HepG2 (cell line): Measurements from ENCODE around the gene RSPRY1. TPM values are rescaled to one million over a fixed set of nuclear protein-coding genes. Genes with fewer than 3 reads are reported as not detected.

ENCODE experiments used
- ATAC-seq: fragments of 200-7000 bp; cut with Tn5 transposase; 3 replicates; pipeline ENCODE4 v1.9.1; 2020; ENCODE audit warnings: mild to moderate bottlenecking, moderate library complexity
- BruUV-seq: library from RNA; stranded (reverse); fragments of 400-500 nt; replicated peaks from 2 replicates; lab custom pipeline; 2021; lab: Mats Ljungman, UMichigan
- CTCF ChIA-PET: fragments of 300-600 bp; formaldehyde crosslinking; extraction: SDS; loops from one replicate; lab custom pipeline; 2021; ENCODE audit warnings: low total read pairs, inconsistent platforms, low intra/inter-chr PET ratio; lab: Yijun Ruan, JAX
- POLR2A ChIA-PET: fragments of 350-600 bp; sonication (Branson Sonifier 250); formaldehyde crosslinking; loops from one replicate; lab custom pipeline; 2020; ENCODE audit warnings: antibody characterized with exemption, inconsistent platforms; lab: Yijun Ruan, JAX
- DNase-seq: peaks from one replicate; pipeline ENCODE4 v3.0.0-alpha.2; 2015; ENCODE audit warnings: low spot score
- FAIRE-seq: peaks from 3 replicates; lab custom pipeline; 2011; peaks lifted over from hg19 to GRCh38; lab: Jason Lieb, UNC
- H2AFZ ChIP-seq: one replicate; pipeline ENCODE4 v1.6.1; 2011; ENCODE audit warnings: low read length, inconsistent platforms
- H3K27ac ChIP-seq: fragments of 300-600 bp; 3 replicates; pipeline ENCODE4 v1.8.0; 2011; ENCODE audit warnings: mixed run types, mild to moderate bottlenecking, mixed read lengths, low read length, inconsistent platforms; ENCODE audit not compliant: insufficient read depth; ENCODE audit errors: extremely low read length
- H3K27me3 ChIP-seq, 2 experiments: fragments of 200-600 bp in 1 of 2; 2 replicates in 1 of 2; 3 replicates in 1 of 2; pipeline versions ENCODE4 v1.6.0 to v1.8.0; 2011; ENCODE audit warnings: low read length in 2 of 2, mild to moderate bottlenecking in 2 of 2, moderate library complexity in 2 of 2, inconsistent platforms in 1 of 2; ENCODE audit not compliant: insufficient read depth in 2 of 2, control insufficient read depth in 1 of 2
- H3K36me3 ChIP-seq, 2 experiments: fragments of 200-600 bp in 1 of 2; replicated peaks in 1 of 2; 2 replicates in 1 of 2; 3 replicates in 1 of 2; pipeline versions ENCODE4 v1.5.1 to v1.8.0; 2011; ENCODE audit warnings: low read length in 2 of 2, inconsistent platforms in 1 of 2; ENCODE audit not compliant: insufficient read depth in 2 of 2, control insufficient read depth in 1 of 2
- H3K4me1 ChIP-seq: 2 replicates; pipeline ENCODE4 v1.5.1; 2012; ENCODE audit warnings: low read length, inconsistent platforms; ENCODE audit not compliant: insufficient read depth
- H3K4me2 ChIP-seq: 2 replicates; pipeline ENCODE4 v1.6.0; 2011; ENCODE audit warnings: low read depth, low read length, inconsistent platforms
- H3K4me3 ChIP-seq, 3 experiments: fragments of 200-600 bp in 1 of 3; sonication (generic), shearing (Covaris generic) in 1 of 3; replicated peaks in 1 of 3; 2 replicates each; pipeline ENCODE4 v1.5.1; 2011 to 2016; ENCODE audit warnings: low read length in 3 of 3, inconsistent platforms in 2 of 3, low read depth in 2 of 3, mild to moderate bottlenecking in 2 of 3, control low read depth in 1 of 3, mixed read lengths in 1 of 3; ENCODE audit not compliant: insufficient read depth in 1 of 3
- H3K79me2 ChIP-seq: one replicate; pipeline ENCODE4 v1.6.1; 2011; ENCODE audit warnings: low read length, inconsistent platforms; ENCODE audit not compliant: insufficient read depth
- H3K9ac ChIP-seq: 2 replicates; pipeline ENCODE4 v1.6.0; 2011; ENCODE audit warnings: mild to moderate bottlenecking, low read depth, low read length, inconsistent platforms; ENCODE audit not compliant: insufficient read depth
- H3K9me3 ChIP-seq: 2 replicates; pipeline ENCODE4 v1.5.1; 2012; ENCODE audit warnings: mild to moderate bottlenecking, low read length
- H4K20me1 ChIP-seq: 2 replicates; pipeline ENCODE4 v1.6.0; 2011; ENCODE audit warnings: inconsistent platforms, mild to moderate bottlenecking, low read length, moderate library complexity; ENCODE audit not compliant: insufficient read depth
- MAFG ChIP-seq: sonication (generic); formaldehyde crosslinking; IDR thresholded peaks from 2 replicates; pipeline ENCODE4 v1.5.1; 2020; ENCODE audit warnings: mild to moderate bottlenecking, missing genetic modification reagents
- POLR2A ChIP-seq, 2 experiments: IDR thresholded peaks; 2 replicates each; pipeline ENCODE4 v1.6.1; 2011; ENCODE audit warnings: low read depth in 2 of 2, low read length in 2 of 2, mild to moderate bottlenecking in 1 of 2, moderate library complexity in 1 of 2; ENCODE audit not compliant: insufficient read depth in 1 of 2
- POLR2AphosphoS2 ChIP-seq: IDR thresholded peaks from 2 replicates; pipeline ENCODE4 v1.6.1; 2011; ENCODE audit warnings: low read depth, low read length, improper control_type of control experiment
- POLR2G ChIP-seq: fragments of 200-400 bp; formaldehyde crosslinking; IDR thresholded peaks from 2 replicates; pipeline ENCODE4 v1.6.1; 2018; ENCODE audit warnings: mild to moderate bottlenecking, low read depth, low read length, moderate library complexity
- RBM22 ChIP-seq: fragments of 200-400 bp; formaldehyde crosslinking; optimal IDR thresholded peaks from 2 replicates; pipeline ENCODE3; 2017; ENCODE audit warnings: mild to moderate bottlenecking, low read length, moderate library complexity
- STAG1 ChIP-seq: sonication (generic); formaldehyde crosslinking; IDR thresholded peaks from 2 replicates; pipeline ENCODE4 v1.4.0; 2020; ENCODE audit warnings: missing genetic modification reagents
- ZNF235 ChIP-seq: sonication (generic); formaldehyde crosslinking; IDR thresholded peaks from 2 replicates; pipeline ENCODE4 v1.8.1; 2023; ENCODE audit warnings: mild to moderate bottlenecking, missing genetic modification reagents, borderline replicate concordance
- ZNF558 ChIP-seq: sonication (generic); formaldehyde crosslinking; IDR thresholded peaks from 2 replicates; pipeline ENCODE4 v1.9.0; 2022; ENCODE audit warnings: mild to moderate bottlenecking, missing genetic modification reagents, borderline replicate concordance
- ZSCAN31 ChIP-seq: sonication (generic); formaldehyde crosslinking; IDR thresholded peaks from 2 replicates; pipeline ENCODE4 v1.5.0; 2020; ENCODE audit warnings: low read depth, mild to moderate bottlenecking, missing genetic modification reagents
- WGBS: methylation state at CpG from one replicate; pipeline ENCODE4 v1.1.6; 2017; ENCODE audit warnings: low lambda C conversion rate; 5-methylcytosine and 5-hydroxymethylcytosine counted together
- in situ Hi-C: cut with HindIII; loops from 2 replicates; pipeline ENCODE4 v1.10.0; 2017; ENCODE audit warnings: low pct_unique_long_range_greater_than_20kb; ENCODE audit not compliant: extremely low pct_ligation_motif_present
- intact Hi-C: fragments of 100-400 bp; cut with micrococcal nuclease; formaldehyde crosslinking; loops from one replicate; pipeline ENCODE4 v1.10.0; 2022; ENCODE audit not compliant: unreplicated experiment
- polyA plus RNA-seq, 8 experiments: library from polyadenylated mRNA; depleted of rRNA in 3 of 8; stranded (reverse) in 7 of 8; unstranded in 1 of 8; fragments of >200 nt; fragmentation: Illumina TruSeq in 4 of 8; extraction: Trizol in 4 of 8; gene quantifications; 2 replicates each; pipeline versions ENCODE4 v1.2.1 to v1.2.3, GENCODE V29; 2011 to 2016; ENCODE audit warnings: low read depth in 4 of 8, missing spikeins in 1 of 8, mixed read lengths in 1 of 8; ENCODE audit not compliant: insufficient read depth in 1 of 8
- total RNA-seq, 5 experiments: library from RNA; depleted of rRNA; stranded (reverse); fragments of >200 nt; fragmentation: Illumina TruSeq; extraction: Trizol; gene quantifications; 2 replicates each; pipeline ENCODE4 v1.2.3, GENCODE V29; 2016; ENCODE audit warnings: low read depth in 1 of 5

The RSPRY1 gene
- total and polyA plus RNA-seq, 2 of the 13 experiments (the other 11 are each of a cell fraction or from before 2014, with no cell fraction given) = 53.4 to 61.0 TPM

DNA sequence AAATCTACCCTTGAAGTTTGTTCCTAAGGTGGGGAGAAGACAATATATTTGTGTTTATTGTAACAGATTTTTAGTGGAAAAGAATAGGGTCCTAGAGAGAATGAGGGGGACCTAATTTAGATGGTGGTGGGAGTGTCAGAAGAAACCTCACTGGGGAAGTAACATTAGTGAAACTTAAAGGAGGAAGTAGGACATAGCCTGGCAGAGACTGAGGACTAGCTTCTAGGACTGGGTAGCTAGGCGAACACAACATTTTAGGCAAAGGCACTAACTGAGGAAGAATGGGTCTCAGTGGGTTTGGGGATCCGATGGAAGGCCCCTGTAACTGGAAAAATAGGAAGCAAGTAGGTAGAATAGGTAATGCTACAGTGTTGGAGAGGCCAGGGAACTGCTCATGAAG, 54.7 kb downstream of the RSPRY1 start:
- no TSS peak for BruUV-seq
- ChIA-PET CTCF (no interaction called here), POLR2A (interaction anchor here (1.2 to 1.3 kb wide), 2 partner anchors 27 to 39 kb away, joined by 3 to 7 read pairs; no protein-coding TSS in a partner anchor)
- peaks cover 7 to 25% of the 10 kb centered on the region in 2 experiments; a peak in 4 of 5 replicates for H3K36me3 ChIP-seq
- DNase-seq (no peak), FAIRE-seq (no peak), ATAC-seq (no peak)
- H3K4me3 ChIP-seq = no peak overlapping the region
- 98% methylated on average over 2 of the region's 2 CpGs for WGBS
- no peak overlapping the region for H3K4me2 ChIP-seq
- in situ Hi-C loops (no loop called here), intact Hi-C loops (no loop called here)
- peaks cover 3% of the 10 kb centered on the region for H3K79me2 ChIP-seq
- peaks cover 17% of the 10 kb centered on the region for H3K4me1 ChIP-seq
- no peak overlapping the region for H3K9ac ChIP-seq
- no peak overlapping the region for H2AFZ ChIP-seq
- H4K20me1 ChIP-seq = no peaks in the 10 kb centered on the region
- H3K27me3 ChIP-seq = no peaks in the 10 kb centered on the region
- no peak overlapping the region for H3K27ac ChIP-seq
- no peaks in the 10 kb centered on the region for H3K9me3 ChIP-seq
- TF ChIP-seq POLR2G = peak; percentile 47; the same call in 1 of the 2 replicates
- peak; percentile 78; the same call in 1 of the 2 replicates for TF ChIP-seq POLR2AphosphoS2
- no peak for TF ChIP-seq ZNF235 (CRISPR knock-in tag)

DNA sequence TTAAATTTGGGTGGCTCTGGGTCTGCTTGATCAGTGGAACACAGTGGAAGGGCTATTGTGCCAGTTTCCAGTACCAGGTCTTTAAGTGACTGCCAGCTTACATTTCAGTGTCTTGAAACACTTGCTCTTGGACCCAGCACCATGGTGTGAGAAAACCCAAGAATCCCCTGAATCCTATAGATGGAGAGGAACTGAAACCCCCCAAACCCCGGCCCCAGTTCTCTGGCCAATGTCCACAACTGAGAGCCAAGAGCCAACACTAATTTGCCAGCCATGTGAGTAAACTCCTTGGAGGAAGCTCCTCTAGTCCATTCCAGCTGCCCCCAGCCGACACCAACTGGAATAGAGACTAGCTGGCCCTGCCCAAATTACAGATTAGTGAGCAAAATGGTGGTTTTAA, 56.5 kb downstream of the RSPRY1 start:
- Histone ChIP-seq H3K4me2 (no peak overlapping the region), H3K27me3 (no peaks in the 10 kb centered on the region), H3K36me3 (peaks cover 5 to 22% of the 10 kb centered on the region in 2 experiments; a peak in 4 of 5 replicates), H3K79me2 (peaks cover 7% of the 10 kb centered on the region), H2AFZ (no peak overlapping the region), H3K27ac (no peak overlapping the region), H4K20me1 (no peaks in the 10 kb centered on the region), H3K4me1 (peaks cover 35% of the 10 kb centered on the region), H3K9ac (no peak overlapping the region), H3K4me3 (no peak overlapping the region), H3K9me3 (no peaks in the 10 kb centered on the region)
- intact Hi-C loops (loop anchor here (1.0 kb wide), 1 partner anchor 54 kb away; no protein-coding TSS in a partner anchor), in situ Hi-C loops (no loop called here)
- ATAC-seq = no peak
- ChIA-PET POLR2A (no interaction called here), CTCF (no interaction called here)
- peak; percentile 83 for TF ChIP-seq RBM22
- 0 out of 2 replicates have a peak, but pooled peaks have one; percentile 46 for TF ChIP-seq POLR2G
- TF ChIP-seq STAG1 (CRISPR knock-in tag) = no peak
- no peak for TF ChIP-seq MAFG (CRISPR knock-in tag)
- peak; percentile 32; the same call in 1 of the 2 replicates for TF ChIP-seq ZNF558
- TF ChIP-seq ZSCAN31 (CRISPR knock-in tag) = 0 out of 2 replicates have a peak, but pooled peaks have one; percentile 47
- 0 out of 4 replicates have a peak, but pooled peaks of 1 of the 2 experiments have one; percentile 16 for TF ChIP-seq POLR2A (IDR thresholded peaks at IDR 0.05; ENCODE audit: insufficient read depth in 1 of 2, low read depth in 2 of 2, low read length in 2 of 2)
- FAIRE-seq = no peak
- WGBS = 96% methylated on average over 2 of the region's 2 CpGs
- no TSS peak for BruUV-seq
- no peak for DNase-seq
